HCT116 (cell line): Measurements from ENCODE around the gene ERCC4. TPM values are rescaled to one million over a fixed set of nuclear protein-coding genes. Genes with fewer than 3 reads are reported as not detected.

Source experiments
- ATAC-seq: fragments of 200-7000 bp; cut with Tn5 transposase; 2 replicates; pipeline ENCODE4 v1.9.1; 2020; ENCODE audit warnings: mild to moderate bottlenecking, moderate library complexity
- BruUV-seq: library from RNA; stranded (reverse); fragments of 400-500 nt; replicated peaks from 2 replicates; lab custom pipeline; 2021; lab: Mats Ljungman, UMichigan
- CTCF ChIA-PET: fragments of 300-600 bp; sonication (Branson Sonifier 250); formaldehyde crosslinking; loops from one replicate; lab custom pipeline; 2021; ENCODE audit warnings: antibody characterized with exemption; lab: Charles Lee
- POLR2A ChIA-PET: fragments of 300-600, 350-600 bp; sonication (Branson Sonifier 250); formaldehyde crosslinking; loops from one replicate; lab custom pipeline; 2021; ENCODE audit warnings: antibody characterized with exemption; lab: Charles Lee
- RAD21 ChIA-PET, 2 experiments: fragments of 300-600 bp; sonication (Branson Sonifier 250); formaldehyde crosslinking; loops; one replicate each; lab custom pipeline; 2023; ENCODE audit warnings: low total read pairs in 2 of 2; ENCODE audit not compliant: uncharacterized antibody in 2 of 2, unreplicated experiment in 2 of 2, low non-redundant PET in 1 of 2; lab: Charles Lee
- DNase-seq: peaks from one replicate; pipeline ENCODE4 v3.0.0-alpha.2; 2010; ENCODE audit warnings: low read depth, low spot score
- H2AFZ ChIP-seq: fragments of 200-600 bp; shearing (Covaris generic), sonication (generic); 2 replicates; pipeline ENCODE4 v1.6.1; 2017; ENCODE audit warnings: low read depth, mixed run types, mixed read lengths, antibody characterized with exemption, low read length; ENCODE audit not compliant: poor library complexity, severe bottlenecking
- H3K27ac ChIP-seq: 2 replicates; pipeline ENCODE4 v1.5.1; 2012; ENCODE audit warnings: low read depth, low read length
- H3K27me3 ChIP-seq: fragments of 200-600 bp; sonication (generic); 2 replicates; pipeline ENCODE4 v1.6.1; 2016; ENCODE audit warnings: mixed run types, low read length, mixed read lengths; ENCODE audit not compliant: insufficient read depth
- H3K36me3 ChIP-seq, 2 experiments: fragments of 200-500 bp in 1 of 2; fragments of 200-600 bp in 1 of 2; sonication (Bioruptor generic) in 1 of 2; sonication (generic) in 1 of 2; 2 replicates each; pipeline versions ENCODE4 v1.5.1 to v1.6.1; 2014 to 2016; ENCODE audit warnings: low read length in 2 of 2, inconsistent platforms in 1 of 2, mixed read lengths in 1 of 2, mixed run types in 1 of 2; ENCODE audit not compliant: insufficient read depth in 2 of 2, control insufficient read depth in 1 of 2
- H3K4me1 ChIP-seq, 2 experiments: fragments of 200-600 bp in 1 of 2; sonication (generic) in 1 of 2; 2 replicates each; pipeline versions ENCODE4 v1.5.1 to v1.6.1; 2012 to 2017; ENCODE audit warnings: low read length in 2 of 2, inconsistent platforms in 1 of 2, mild to moderate bottlenecking in 1 of 2, mixed read lengths in 1 of 2, mixed run types in 1 of 2, moderate library complexity in 1 of 2; ENCODE audit not compliant: insufficient read depth in 2 of 2, control insufficient read depth in 1 of 2
- H3K4me2 ChIP-seq: fragments of 200-600 bp; sonication (generic); 2 replicates; pipeline ENCODE4 v1.6.1; 2017; ENCODE audit warnings: mixed run types, low read length, mixed read lengths
- H3K4me3 ChIP-seq, 2 experiments: fragments of 200-600 bp in 1 of 2; sonication (generic) in 1 of 2; replicated peaks in 1 of 2; 2 replicates each; pipeline ENCODE4 v1.5.1; 2011 to 2016; ENCODE audit warnings: low read length in 2 of 2, control low read depth in 1 of 2, low read depth in 1 of 2, mild to moderate bottlenecking in 1 of 2, mixed read lengths in 1 of 2, mixed run types in 1 of 2
- H3K79me2 ChIP-seq: fragments of 200-600 bp; sonication (generic); 2 replicates; pipeline ENCODE4 v1.6.1; 2017; ENCODE audit warnings: mild to moderate bottlenecking, mixed run types, low read length, moderate library complexity, mixed read lengths; ENCODE audit not compliant: insufficient read depth
- H3K9ac ChIP-seq: fragments of 200-600 bp; sonication (generic); 2 replicates; pipeline ENCODE4 v1.6.1; 2016; ENCODE audit warnings: low read length, mixed read lengths
- H3K9me2 ChIP-seq: fragments of 200-600 bp; sonication (generic), shearing (Covaris generic); 2 replicates; pipeline ENCODE4 v1.6.1; 2017; ENCODE audit warnings: mixed run types, mild to moderate bottlenecking, moderate library complexity; ENCODE audit not compliant: insufficient read depth
- H3K9me3 ChIP-seq, 2 experiments: fragments of 200-500 bp in 1 of 2; fragments of 200-600 bp in 1 of 2; sonication (Bioruptor generic) in 1 of 2; sonication (generic) in 1 of 2; 2 replicates each; pipeline ENCODE4 v1.6.1; 2014 to 2017; ENCODE audit warnings: low read length in 2 of 2, mixed read lengths in 2 of 2, inconsistent platforms in 1 of 2, low read depth in 1 of 2, mild to moderate bottlenecking in 1 of 2, mixed run types in 1 of 2, moderate library complexity in 1 of 2; ENCODE audit not compliant: control insufficient read depth in 1 of 2, insufficient read depth in 1 of 2
- H4K20me1 ChIP-seq: fragments of 200-600 bp; sonication (generic), shearing (Covaris generic); 2 replicates; pipeline ENCODE4 v1.6.1; 2017; ENCODE audit warnings: mixed run types, mild to moderate bottlenecking, moderate library complexity; ENCODE audit not compliant: insufficient read depth
- CBX3 ChIP-seq: IDR thresholded peaks from 2 replicates; pipeline ENCODE4 v1.6.1; 2012; ENCODE audit warnings: low read depth
- EZH2phosphoT487 ChIP-seq: fragments of 200-600 bp; IDR thresholded peaks from 2 replicates; pipeline ENCODE4 v1.6.1; 2018; ENCODE audit warnings: antibody characterized with exemption, borderline replicate concordance
- POLR2A ChIP-seq: IDR thresholded peaks from 2 replicates; pipeline ENCODE4 v1.7.0; 2011; ENCODE audit warnings: borderline replicate concordance; ENCODE audit not compliant: insufficient read depth, insufficient read length; ENCODE audit errors: extremely low read depth
- POLR2AphosphoS5 ChIP-seq: IDR thresholded peaks from 2 replicates; pipeline ENCODE4 v1.6.1; 2011; ENCODE audit warnings: mild to moderate bottlenecking, low read depth, low read length, moderate library complexity
- RAD21 ChIP-seq: IDR thresholded peaks from 2 replicates; pipeline ENCODE4 v1.6.1; 2012; ENCODE audit warnings: low read depth, mild to moderate bottlenecking
- REST ChIP-seq: IDR thresholded peaks from 2 replicates; pipeline ENCODE4 v1.6.1; 2012; ENCODE audit warnings: low read depth
- SIN3A ChIP-seq: IDR thresholded peaks from 2 replicates; pipeline ENCODE4 v1.6.1; 2012; ENCODE audit warnings: low read depth
- SP1 ChIP-seq: IDR thresholded peaks from 2 replicates; pipeline ENCODE4 v1.6.1; 2012; ENCODE audit warnings: low read depth
- ZFX ChIP-seq: fragments of 450-650 bp; IDR thresholded peaks from 2 replicates; pipeline ENCODE4 v1.6.1; 2017
- intact Hi-C: fragments of 100-400 bp; cut with micrococcal nuclease; formaldehyde crosslinking; loops from 2 replicates; pipeline ENCODE4 v1.10.0; 2022
- total RNA-seq: library from RNA; stranded (reverse); gene quantifications from one replicate; pipeline ENCODE4 v1.2.1, GENCODE V29; 2021; ENCODE audit not compliant: unreplicated experiment
- TF ChIP-seq, protein P1 (sequence below), 3 experiments: fragments of 200-600 bp in 1 of 3; sonication (generic) in 1 of 3; IDR thresholded peaks in 2 of 3; conservative IDR thresholded peaks in 1 of 3; 2 replicates each; pipeline ENCODE4 v1.5.1; 2012 to 2017; ENCODE audit warnings: low read depth in 2 of 3, low read length in 2 of 3, antibody characterized with exemption in 1 of 3, borderline replicate concordance in 1 of 3, control low read depth in 1 of 3, mild to moderate bottlenecking in 1 of 3, mixed read lengths in 1 of 3, mixed run types in 1 of 3, moderate library complexity in 1 of 3; ENCODE audit not compliant: insufficient read depth in 1 of 3
- TF ChIP-seq, protein P2 (sequence below): IDR thresholded peaks from 2 replicates; pipeline ENCODE4 v1.6.1; 2011; ENCODE audit warnings: mild to moderate bottlenecking, low read length, moderate library complexity; ENCODE audit not compliant: insufficient replicate concordance; ENCODE audit errors: extremely low read depth

ERCC4 gene
- total RNA-seq, 1 experiment from 2014 or later, result 10.4 TPM

GRCh38 chr16:13938480-13938879, 18.5 kb downstream of the ERCC4 start:
- ATAC-seq (no peak), DNase-seq (no peak)
- Histone ChIP-seq H3K79me2 (no peaks in the 10 kb centered on the region), H3K4me1 (peaks cover 0 to 6% of the 10 kb centered on the region in 2 experiments; a peak in 3 of 4 replicates), H3K9me2 (no peaks in the 10 kb centered on the region), H3K4me2 (no peak overlapping the region), H3K9ac (no peak overlapping the region), H3K27me3 (no peaks in the 10 kb centered on the region), H2AFZ (no peak overlapping the region), H3K9me3 (no peaks in the 10 kb centered on the region), H3K27ac (no peak overlapping the region), H3K4me3 (no peak overlapping the region), H3K36me3 (peaks cover 0 to 14% of the 10 kb centered on the region in 2 experiments; a peak in 1 of 4 replicates), H4K20me1 (no peaks in the 10 kb centered on the region)
- ChIA-PET CTCF (no interaction called here), POLR2A (no interaction called here), RAD21 (no interaction called here)
- TF ChIP-seq SP1 (no peak), EZH2phosphoT487 (no peak), POLR2A (no peak), RAD21 (no peak), POLR2AphosphoS5 (no peak), REST (no peak), ZFX (no peak), CBX3 (no peak), SIN3A (no peak)
- TF ChIP-seq, protein P1, sequence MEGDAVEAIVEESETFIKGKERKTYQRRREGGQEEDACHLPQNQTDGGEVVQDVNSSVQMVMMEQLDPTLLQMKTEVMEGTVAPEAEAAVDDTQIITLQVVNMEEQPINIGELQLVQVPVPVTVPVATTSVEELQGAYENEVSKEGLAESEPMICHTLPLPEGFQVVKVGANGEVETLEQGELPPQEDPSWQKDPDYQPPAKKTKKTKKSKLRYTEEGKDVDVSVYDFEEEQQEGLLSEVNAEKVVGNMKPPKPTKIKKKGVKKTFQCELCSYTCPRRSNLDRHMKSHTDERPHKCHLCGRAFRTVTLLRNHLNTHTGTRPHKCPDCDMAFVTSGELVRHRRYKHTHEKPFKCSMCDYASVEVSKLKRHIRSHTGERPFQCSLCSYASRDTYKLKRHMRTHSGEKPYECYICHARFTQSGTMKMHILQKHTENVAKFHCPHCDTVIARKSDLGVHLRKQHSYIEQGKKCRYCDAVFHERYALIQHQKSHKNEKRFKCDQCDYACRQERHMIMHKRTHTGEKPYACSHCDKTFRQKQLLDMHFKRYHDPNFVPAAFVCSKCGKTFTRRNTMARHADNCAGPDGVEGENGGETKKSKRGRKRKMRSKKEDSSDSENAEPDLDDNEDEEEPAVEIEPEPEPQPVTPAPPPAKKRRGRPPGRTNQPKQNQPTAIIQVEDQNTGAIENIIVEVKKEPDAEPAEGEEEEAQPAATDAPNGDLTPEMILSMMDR (IDR thresholded peaks at IDR 0.05 in 2 of 3, conservative IDR thresholded peaks at IDR 0.05 in 1 of 3; ENCODE audit: borderline replicate concordance in 1 of 3, insufficient read depth in 1 of 3, low read depth in 2 of 3, low read length in 2 of 3), result no peak
- TF ChIP-seq, protein P2, sequence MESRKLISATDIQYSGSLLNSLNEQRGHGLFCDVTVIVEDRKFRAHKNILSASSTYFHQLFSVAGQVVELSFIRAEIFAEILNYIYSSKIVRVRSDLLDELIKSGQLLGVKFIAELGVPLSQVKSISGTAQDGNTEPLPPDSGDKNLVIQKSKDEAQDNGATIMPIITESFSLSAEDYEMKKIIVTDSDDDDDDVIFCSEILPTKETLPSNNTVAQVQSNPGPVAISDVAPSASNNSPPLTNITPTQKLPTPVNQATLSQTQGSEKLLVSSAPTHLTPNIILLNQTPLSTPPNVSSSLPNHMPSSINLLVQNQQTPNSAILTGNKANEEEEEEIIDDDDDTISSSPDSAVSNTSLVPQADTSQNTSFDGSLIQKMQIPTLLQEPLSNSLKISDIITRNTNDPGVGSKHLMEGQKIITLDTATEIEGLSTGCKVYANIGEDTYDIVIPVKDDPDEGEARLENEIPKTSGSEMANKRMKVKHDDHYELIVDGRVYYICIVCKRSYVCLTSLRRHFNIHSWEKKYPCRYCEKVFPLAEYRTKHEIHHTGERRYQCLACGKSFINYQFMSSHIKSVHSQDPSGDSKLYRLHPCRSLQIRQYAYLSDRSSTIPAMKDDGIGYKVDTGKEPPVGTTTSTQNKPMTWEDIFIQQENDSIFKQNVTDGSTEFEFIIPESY, result no peak
- no TSS peak for BruUV-seq
- intact Hi-C loops, result no loop called here
